ENCODE data around the gene RRAS. TPM values are rescaled to one million over a fixed set of nuclear protein-coding genes. Genes with fewer than 3 reads are reported as not detected.
A peak's percentile ranks its signal among the peaks of the same experiment; 100 is the strongest.

RRAS gene
- total and polyA plus RNA-seq, 2 of the 4 experiments (the other 2 are of a cell fraction), result 50.2 to 241 TPM

GRCh38 chr19:49684251-49684982 lies 44.5 kb upstream of the RRAS start:
- DNase-seq (no peak), ATAC-seq (ENCODE audit: low read depth) (0 out of 2 replicates have a peak, but pooled peaks have one; percentile 12)
- Histone ChIP-seq H3K27ac (ENCODE audit: insufficient read depth, low read length) (no peak overlapping the region), H4K91ac (ENCODE audit: insufficient read depth, low read depth, low read length) (no peak overlapping the region), H2AFZ (replicated peaks; ENCODE audit: low read length, poor library complexity) (no peak overlapping the region), H2BK120ac (ENCODE audit: low read depth, low read length) (no peak overlapping the region), H2BK5ac (ENCODE audit: low read depth, low read length, poor library complexity, severe bottlenecking) (no peak overlapping the region), H2BK15ac (ENCODE audit: low read depth, low read length) (no peak overlapping the region), H3K4ac (ENCODE audit: low read depth, low read length) (no peak overlapping the region), H3K27me3 (ENCODE audit: control insufficient read depth, insufficient read depth, low read length) (no peaks in the 10 kb centered on the region), H4K8ac (ENCODE audit: low read depth in 2 of 2, low read length in 2 of 2) (no peak overlapping the region), H3K36me3 (ENCODE audit: control insufficient read depth, insufficient read depth, low read length) (peaks cover 49% of the 10 kb centered on the region), H2AK5ac (ENCODE audit: low read depth, low read length) (no peak overlapping the region), H3K9ac (ENCODE audit: low read depth, low read length) (no peak overlapping the region), H3K23ac (ENCODE audit: low read depth, low read length) (no peak overlapping the region), H3K4me2 (ENCODE audit: low read depth, low read length) (no peak overlapping the region), H3K9me1 (ENCODE audit: insufficient read depth, low read length) (peaks cover 3% of the 10 kb centered on the region; the same call in 1 of the 2 replicates), H2BK20ac (ENCODE audit: low read depth, low read length) (no peak overlapping the region), H3K56ac (ENCODE audit: extremely low read depth, insufficient read depth, low read length) (no peak overlapping the region), H3K4me3 (ENCODE audit: insufficient read depth, low read depth, low read length) (no peak overlapping the region), H2AK9ac (replicated peaks; ENCODE audit: low read depth, low read length, poor library complexity) (no peak overlapping the region), H3K18ac (ENCODE audit: low read depth, low read length) (no peak overlapping the region), H3K4me1 (ENCODE audit: control insufficient read depth, insufficient read depth, low read length) (peaks cover 6% of the 10 kb centered on the region), H4K20me1 (ENCODE audit: insufficient read depth, low read length) (peaks cover 50% of the 10 kb centered on the region), H3K9me3 (ENCODE audit: control insufficient read depth, insufficient read depth, low read length) (no peaks in the 10 kb centered on the region), H3K79me1 (ENCODE audit: low read depth in 1 of 2, low read length in 2 of 2) (peaks cover 19 to 59% of the 10 kb centered on the region in 2 experiments), H3K14ac (replicated peaks; ENCODE audit: low read depth, low read length) (no peak overlapping the region), H4K5ac (ENCODE audit: low read depth, low read length) (no peak overlapping the region)
- in situ Hi-C loops (cut with MboI; ENCODE audit: low sequenced_read_pairs), result loop anchor here (10.0 kb wide), 1 partner anchor 170 kb away; the partner anchor contains the start of gene PTOV1
- ChIA-PET POLR2A (ENCODE audit: unreplicated experiment) (no interaction called here), CTCF (no interaction called here)
- no peak for TF ChIP-seq USF2 (IDR thresholded peaks at IDR 0.05; ENCODE audit: low read depth, low read length)
- TF ChIP-seq CTCF (conservative IDR thresholded peaks at IDR 0.05; ENCODE audit: low read depth, low read length), result peak; percentile 28; the same call in 1 of the 2 replicates
- dilution Hi-C loops (cut with HindIII; ENCODE audit: low sequenced_read_pairs, unreplicated experiment), result no loop called here
- BruUV-seq (replicated peaks), result no TSS peak
- intact Hi-C loops (cut with micrococcal nuclease), result loop anchor here (5.0 kb wide), 1 partner anchor 112 kb away; no protein-coding TSS in a partner anchor
- 68% methylated on average over 10 of the region's 35 CpGs; no CpG with 5 or more reads in 1 of the 2 experiments for WGBS, 2 experiments (ENCODE audit: extremely low coverage in 2 of 2, insufficient read length in 1 of 2)

All from IMR-90 (cell line).